GM10266 (cell line): ENCODE data around the gene DBNDD2.

ENCODE experiments used
- DNase-seq: peaks from one replicate; pipeline ENCODE4 v3.0.0; 2012; ENCODE audit errors: extremely low spot score
- CTCF ChIP-seq: IDR thresholded peaks from 2 replicates; pipeline ENCODE4 v1.5.1; 2012; ENCODE audit warnings: mild to moderate bottlenecking, low read depth; ENCODE audit not compliant: control insufficient read depth, insufficient read depth; ENCODE audit errors: missing control alignments

Gene DBNDD2

GRCh38 chr20:45402946-45403345 is 5.1 kb upstream of the DBNDD2 start:
- DNase-seq = no peak
- no peak for TF ChIP-seq CTCF

- peak; percentile 21 for DNase-seq
- TF ChIP-seq CTCF = no peak
Measured at GRCh38 chr20:45404438-45404837, 3.7 kb upstream of the DBNDD2 start.

GRCh38 chr20:45405571-45406259 is 2.4 kb upstream of the DBNDD2 start:
- DNase-seq = peak; percentile 39
- no peak for TF ChIP-seq CTCF

- TF ChIP-seq CTCF = peak; percentile 28
- peak; percentile 65 for DNase-seq
Measured at GRCh38 chr20:45406260-45407066, 1.6 kb upstream of the DBNDD2 start.

- peak; percentile 30 for DNase-seq
- no peak for TF ChIP-seq CTCF
Measured at GRCh38 chr20:45407067-45407745, 883 bp upstream of the DBNDD2 start.

- TF ChIP-seq CTCF = no peak
- DNase-seq = peak; percentile 18
Measured at GRCh38 chr20:45408646-45409213, 641 bp downstream of the DBNDD2 start.
